Measurements from ENCODE around the gene SCAF1. TPM values are rescaled to one million over a fixed set of nuclear protein-coding genes. Genes with fewer than 3 reads are reported as not detected.

Gene SCAF1
- total RNA-seq, 1 experiment from 2014 or later, result 46.8 TPM

DNA sequence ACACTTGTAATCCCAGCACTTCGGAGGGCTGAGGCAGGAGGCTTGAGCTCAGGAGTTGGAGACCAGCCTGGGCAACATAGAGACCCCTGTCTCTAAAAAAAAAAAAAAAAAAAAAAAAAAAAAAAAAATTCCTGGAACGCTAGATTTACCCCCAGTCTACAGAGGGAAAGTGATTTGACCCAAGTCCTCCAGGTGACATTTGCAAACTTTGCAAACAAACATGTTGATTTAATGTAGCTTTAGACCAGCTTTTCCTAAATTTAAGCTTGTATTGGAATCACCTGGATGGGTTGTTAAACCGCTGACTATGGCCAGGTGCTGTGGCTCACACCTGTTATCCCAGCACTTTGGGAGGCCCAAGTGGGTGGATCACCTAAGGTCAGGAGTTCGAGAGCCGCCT, 57.4 kb downstream of the SCAF1 start:
- H3K4me3 ChIP-seq (ENCODE audit: low read length), result no peak overlapping the region
- TF ChIP-seq, protein P1, sequence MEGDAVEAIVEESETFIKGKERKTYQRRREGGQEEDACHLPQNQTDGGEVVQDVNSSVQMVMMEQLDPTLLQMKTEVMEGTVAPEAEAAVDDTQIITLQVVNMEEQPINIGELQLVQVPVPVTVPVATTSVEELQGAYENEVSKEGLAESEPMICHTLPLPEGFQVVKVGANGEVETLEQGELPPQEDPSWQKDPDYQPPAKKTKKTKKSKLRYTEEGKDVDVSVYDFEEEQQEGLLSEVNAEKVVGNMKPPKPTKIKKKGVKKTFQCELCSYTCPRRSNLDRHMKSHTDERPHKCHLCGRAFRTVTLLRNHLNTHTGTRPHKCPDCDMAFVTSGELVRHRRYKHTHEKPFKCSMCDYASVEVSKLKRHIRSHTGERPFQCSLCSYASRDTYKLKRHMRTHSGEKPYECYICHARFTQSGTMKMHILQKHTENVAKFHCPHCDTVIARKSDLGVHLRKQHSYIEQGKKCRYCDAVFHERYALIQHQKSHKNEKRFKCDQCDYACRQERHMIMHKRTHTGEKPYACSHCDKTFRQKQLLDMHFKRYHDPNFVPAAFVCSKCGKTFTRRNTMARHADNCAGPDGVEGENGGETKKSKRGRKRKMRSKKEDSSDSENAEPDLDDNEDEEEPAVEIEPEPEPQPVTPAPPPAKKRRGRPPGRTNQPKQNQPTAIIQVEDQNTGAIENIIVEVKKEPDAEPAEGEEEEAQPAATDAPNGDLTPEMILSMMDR (conservative IDR thresholded peaks at IDR 0.05; ENCODE audit: low read depth, low read length), result no peak
- TF ChIP-seq EZH2 (IDR thresholded peaks at IDR 0.05; ENCODE audit: low read length, unreplicated experiment), result no peak
- TF ChIP-seq EZH2phosphoT487 (IDR thresholded peaks at IDR 0.05; ENCODE audit: borderline replicate concordance, low read length), result no peak
- no peaks in the 10 kb centered on the region for H3K9me3 ChIP-seq (ENCODE audit: low read length)
- H3F3A ChIP-seq (ENCODE audit: low read length, unreplicated experiment), result no peaks in the 10 kb centered on the region
- no TSS peak for BruUV-seq (replicated peaks)
- CTCF ChIA-PET, result interaction anchor here (0.6 kb wide), 1 partner anchor 58 kb away, joined by 4 read pairs; the partner anchor contains the start of gene SCAF1
- H3K9me2 ChIP-seq (replicated peaks; ENCODE audit: low read length), result no peaks in the 10 kb centered on the region
- H3K27ac ChIP-seq (ENCODE audit: low read length), result no peak overlapping the region
- H3K4me1 ChIP-seq (ENCODE audit: insufficient read depth, low read length), result no peaks in the 10 kb centered on the region
- intact Hi-C loops (cut with micrococcal nuclease), result no loop called here
- no peaks in the 10 kb centered on the region for H4K20me1 ChIP-seq (ENCODE audit: low read length)
- no peaks in the 10 kb centered on the region for H3K79me2 ChIP-seq (ENCODE audit: low read length)
- POLR2A ChIA-PET (ENCODE audit: unreplicated experiment), result no interaction called here
- ATAC-seq (no peak), DNase-seq (no peak)
- H3K4me2 ChIP-seq (ENCODE audit: low read length), result no peak overlapping the region
- no peak overlapping the region for H3K9ac ChIP-seq (ENCODE audit: low read length)
- no peak overlapping the region for H2AFZ ChIP-seq (ENCODE audit: low read length)
- H3K27me3 ChIP-seq (ENCODE audit: low read length), result no peaks in the 10 kb centered on the region
- H3K36me3 ChIP-seq (ENCODE audit: low read depth, low read length), result no peaks in the 10 kb centered on the region

DNA sequence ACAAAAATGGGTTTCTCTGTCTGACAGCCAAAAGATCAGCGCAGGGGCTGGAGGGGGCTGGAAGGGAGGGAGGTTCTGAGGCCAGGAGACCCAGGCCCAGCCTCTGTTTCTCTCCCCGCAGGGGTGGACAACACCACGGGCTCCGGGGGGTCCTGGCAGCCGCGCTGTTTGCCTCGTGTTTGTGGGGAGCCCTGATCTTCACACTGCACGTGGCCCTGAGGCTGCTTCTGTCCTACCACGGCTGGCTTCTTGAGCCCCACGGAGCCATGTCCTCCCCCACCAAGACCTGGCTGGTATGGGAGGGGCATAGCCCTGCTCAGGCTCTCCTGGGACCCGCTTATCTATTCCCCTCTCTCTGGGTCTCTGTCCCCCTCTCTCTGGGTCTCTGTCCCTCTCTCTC, 58.6 kb downstream of the SCAF1 start:
- POLR2A ChIA-PET (ENCODE audit: unreplicated experiment), result no interaction called here
- no peak for TF ChIP-seq EZH2 (IDR thresholded peaks at IDR 0.05; ENCODE audit: low read length, unreplicated experiment)
- CTCF ChIA-PET, result no interaction called here

DNA sequence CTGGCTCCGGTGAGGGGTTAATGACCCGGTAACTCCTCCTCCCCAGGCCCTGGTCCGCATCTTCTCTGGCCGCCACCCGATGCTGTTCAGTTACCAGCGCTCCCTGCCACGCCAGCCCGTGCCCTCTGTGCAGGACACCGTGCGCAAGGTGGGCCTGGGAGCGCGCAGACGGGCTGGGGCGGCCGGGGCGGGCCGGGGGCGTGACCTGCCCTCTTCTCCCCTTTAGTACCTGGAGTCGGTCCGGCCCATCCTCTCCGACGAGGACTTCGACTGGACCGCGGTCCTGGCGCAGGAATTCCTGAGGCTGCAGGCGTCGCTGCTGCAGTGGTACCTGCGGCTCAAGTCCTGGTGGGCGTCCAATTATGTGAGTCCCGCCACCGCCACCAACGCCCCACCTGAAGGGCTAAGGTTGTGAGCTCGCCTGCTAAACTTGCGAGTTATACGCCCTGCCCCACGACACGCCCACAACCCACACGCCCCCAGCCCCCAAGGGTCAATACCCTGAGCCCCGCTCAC, 59.3 kb downstream of the SCAF1 start:
- Histone ChIP-seq H3K9ac (ENCODE audit: low read length) (no peak overlapping the region), H3K79me2 (ENCODE audit: low read length) (no peaks in the 10 kb centered on the region), H3K4me2 (ENCODE audit: low read length) (no peak overlapping the region), H3F3A (ENCODE audit: low read length, unreplicated experiment) (no peaks in the 10 kb centered on the region), H3K27ac (ENCODE audit: low read length) (no peak overlapping the region), H3K9me2 (replicated peaks; ENCODE audit: low read length) (no peaks in the 10 kb centered on the region), H2AFZ (ENCODE audit: low read length) (no peak overlapping the region), H3K9me3 (ENCODE audit: low read length) (no peaks in the 10 kb centered on the region), H3K4me3 (ENCODE audit: low read length) (no peak overlapping the region), H3K36me3 (ENCODE audit: low read depth, low read length) (no peaks in the 10 kb centered on the region), H3K4me1 (ENCODE audit: insufficient read depth, low read length) (no peaks in the 10 kb centered on the region), H3K27me3 (ENCODE audit: low read length) (no peaks in the 10 kb centered on the region), H4K20me1 (ENCODE audit: low read length) (no peaks in the 10 kb centered on the region)
- ATAC-seq, result no peak
- intact Hi-C loops (cut with micrococcal nuclease), result no loop called here
- BruUV-seq (replicated peaks), result no TSS peak
- POLR2A ChIA-PET (ENCODE audit: unreplicated experiment), result no interaction called here
- no peak for DNase-seq
- CTCF ChIA-PET, result no interaction called here
- TF ChIP-seq EZH2 (IDR thresholded peaks at IDR 0.05; ENCODE audit: low read length, unreplicated experiment), result no peak
- TF ChIP-seq, protein P1 (conservative IDR thresholded peaks at IDR 0.05; ENCODE audit: low read depth, low read length), result no peak
- TF ChIP-seq EZH2phosphoT487 (IDR thresholded peaks at IDR 0.05; ENCODE audit: borderline replicate concordance, low read length), result no peak

More for the DNA sequence above, 58.6 kb downstream of the SCAF1 start:
- Histone ChIP-seq H3K9ac (ENCODE audit: low read length) (no peak overlapping the region), H3K27me3 (ENCODE audit: low read length) (no peaks in the 10 kb centered on the region), H3K36me3 (ENCODE audit: low read depth, low read length) (no peaks in the 10 kb centered on the region), H2AFZ (ENCODE audit: low read length) (no peak overlapping the region), H3K4me2 (ENCODE audit: low read length) (no peak overlapping the region), H3K4me1 (ENCODE audit: insufficient read depth, low read length) (no peaks in the 10 kb centered on the region), H3F3A (ENCODE audit: low read length, unreplicated experiment) (no peaks in the 10 kb centered on the region), H4K20me1 (ENCODE audit: low read length) (no peaks in the 10 kb centered on the region), H3K4me3 (ENCODE audit: low read length) (no peak overlapping the region), H3K27ac (ENCODE audit: low read length) (no peak overlapping the region), H3K9me3 (ENCODE audit: low read length) (no peaks in the 10 kb centered on the region), H3K79me2 (ENCODE audit: low read length) (no peaks in the 10 kb centered on the region), H3K9me2 (replicated peaks; ENCODE audit: low read length) (no peaks in the 10 kb centered on the region)
- intact Hi-C loops (cut with micrococcal nuclease), result no loop called here
- BruUV-seq (replicated peaks), result no TSS peak
- DNase-seq (no peak), ATAC-seq (no peak)

Measured in PC-3 (cell line).